ENCODE data around the gene PTPRG. TPM values are rescaled to one million over a fixed set of nuclear protein-coding genes. Genes with fewer than 3 reads are reported as not detected.

Gene PTPRG
- polyA plus RNA-seq, 3 donors, result 76.9 to 94.9 (median 92.1) TPM

GRCh38 chr3:61857297-61857696 lies 295.9 kb downstream of the PTPRG start:
- DNase-seq (ENCODE audit: extremely low read depth in 1 of 11, low read depth in 9 of 11, low spot score in 4 of 11), result no peak

GRCh38 chr3:61858054-61858453 lies 296.7 kb downstream of the PTPRG start:
- no peak for DNase-seq (ENCODE audit: extremely low read depth in 1 of 11, low read depth in 9 of 11, low spot score in 4 of 11)

- DNase-seq (ENCODE audit: extremely low read depth in 1 of 11, low read depth in 9 of 11, low spot score in 4 of 11), result no peak
Measured at GRCh38 chr3:61861410-61861809, 300.0 kb downstream of the PTPRG start.

- DNase-seq (ENCODE audit: extremely low read depth in 1 of 11, low read depth in 9 of 11, low spot score in 4 of 11), result no peak
Measured at GRCh38 chr3:61862614-61863289, 301.4 kb downstream of the PTPRG start.

DNA sequence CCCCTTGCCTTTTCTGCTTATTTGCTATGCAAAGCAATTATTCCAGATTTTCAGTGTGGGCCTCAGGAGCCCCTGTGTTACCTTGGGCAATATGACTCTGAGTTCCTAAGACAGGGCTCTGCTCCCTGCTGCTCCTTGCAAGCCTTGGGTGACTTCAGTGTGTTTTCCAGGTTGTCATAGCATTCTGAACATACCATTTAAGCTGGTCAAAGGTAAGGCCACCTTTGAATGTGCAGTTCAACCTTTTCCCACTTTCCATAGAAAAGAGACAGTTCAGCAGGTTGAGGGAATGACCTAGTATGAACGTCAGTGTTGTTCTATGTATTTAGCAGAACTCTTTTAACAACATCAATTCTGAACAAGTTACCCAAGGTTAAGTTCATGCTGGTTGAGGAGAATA lies 302.2 kb downstream of the PTPRG start:
- DNase-seq (ENCODE audit: extremely low read depth in 1 of 11, low read depth in 9 of 11, low spot score in 4 of 11), result no peak

GRCh38 chr3:61864886-61865285 lies 303.5 kb downstream of the PTPRG start:
- no peak for DNase-seq (ENCODE audit: extremely low read depth in 1 of 11, low read depth in 9 of 11, low spot score in 4 of 11)

- no peak for DNase-seq (ENCODE audit: extremely low read depth in 1 of 11, low read depth in 9 of 11, low spot score in 4 of 11)
Measured at GRCh38 chr3:61865466-61866152, 304.2 kb downstream of the PTPRG start.

- DNase-seq (ENCODE audit: extremely low read depth in 1 of 11, low read depth in 9 of 11, low spot score in 4 of 11), result no peak
Measured at GRCh38 chr3:61866153-61866542, 304.8 kb downstream of the PTPRG start.

DNA sequence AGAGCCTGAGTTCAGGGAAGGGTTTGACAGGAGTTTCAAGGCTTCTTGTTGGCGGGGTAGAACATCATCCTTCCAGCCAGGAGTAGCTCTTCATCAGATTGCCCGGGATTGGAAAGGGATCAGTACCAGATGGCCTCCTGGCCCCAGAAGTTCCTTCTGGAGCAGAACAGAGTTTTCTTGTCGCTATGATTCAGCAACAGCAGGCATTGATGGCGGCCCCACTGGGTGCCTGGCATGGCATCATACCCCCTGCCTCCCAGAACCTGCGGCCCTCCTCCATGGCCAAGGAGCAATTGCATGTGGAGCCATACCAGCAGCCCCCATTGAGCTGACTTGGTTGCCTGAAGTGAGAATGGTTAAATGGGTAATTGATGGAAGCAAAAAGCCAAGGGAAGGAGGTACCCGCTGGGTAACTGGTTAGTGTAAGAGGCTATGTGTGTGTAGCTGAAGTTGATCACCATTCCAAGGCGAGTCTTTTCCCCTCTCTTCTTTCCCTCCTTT lies 305.6 kb downstream of the PTPRG start:
- no peak for DNase-seq (ENCODE audit: extremely low read depth in 1 of 11, low read depth in 9 of 11, low spot score in 4 of 11)

DNA sequence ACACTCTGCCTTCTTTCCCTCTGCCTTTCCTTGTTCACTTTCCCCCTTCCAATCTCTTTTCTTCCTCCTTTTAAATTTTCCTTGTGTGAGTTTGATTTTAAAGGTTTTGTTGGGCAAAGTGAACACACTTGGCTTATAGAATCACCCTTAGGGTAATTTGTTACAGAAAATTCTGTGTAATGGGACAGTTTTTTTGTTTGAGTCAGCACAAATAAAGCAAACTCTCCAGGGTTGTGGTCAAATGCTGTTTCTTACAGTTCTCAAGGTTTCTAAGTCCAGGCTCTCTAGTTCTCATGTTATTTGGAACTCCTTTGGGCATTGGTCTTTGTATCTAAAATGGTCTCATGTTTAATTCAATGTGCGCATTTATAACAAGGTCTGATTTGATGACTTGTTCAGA lies 307.1 kb downstream of the PTPRG start:
- no peak for DNase-seq (ENCODE audit: extremely low read depth in 1 of 11, low read depth in 9 of 11, low spot score in 4 of 11)

- DNase-seq (ENCODE audit: extremely low read depth in 1 of 11, low read depth in 9 of 11, low spot score in 4 of 11), result no peak
Measured at GRCh38 chr3:61869371-61869770, 308.0 kb downstream of the PTPRG start.

DNA sequence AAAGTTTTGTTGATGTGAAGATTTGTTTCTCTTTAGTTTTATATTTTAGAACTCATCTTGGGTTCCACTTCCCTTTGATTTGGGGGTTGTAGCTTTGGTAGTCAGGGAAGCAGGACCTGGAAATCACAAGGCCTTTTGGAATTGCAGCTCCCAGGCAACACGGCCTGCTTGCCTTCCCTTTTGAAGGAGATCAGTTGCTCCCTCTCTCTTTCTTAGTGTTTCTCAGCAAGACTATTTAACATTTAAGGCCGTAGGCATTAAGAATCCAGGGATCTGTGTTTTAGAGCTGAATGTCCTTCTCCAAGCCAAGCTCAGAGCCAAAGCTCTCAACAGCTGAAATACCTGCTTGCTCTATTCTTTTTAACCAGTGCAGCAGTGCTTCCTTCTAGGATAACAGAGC lies 310.3 kb downstream of the PTPRG start:
- DNase-seq (ENCODE audit: extremely low read depth in 1 of 11, low read depth in 9 of 11, low spot score in 4 of 11), result no peak

GRCh38 chr3:61872077-61872706 lies 310.8 kb downstream of the PTPRG start:
- no peak for DNase-seq (ENCODE audit: extremely low read depth in 1 of 11, low read depth in 9 of 11, low spot score in 4 of 11)

DNA sequence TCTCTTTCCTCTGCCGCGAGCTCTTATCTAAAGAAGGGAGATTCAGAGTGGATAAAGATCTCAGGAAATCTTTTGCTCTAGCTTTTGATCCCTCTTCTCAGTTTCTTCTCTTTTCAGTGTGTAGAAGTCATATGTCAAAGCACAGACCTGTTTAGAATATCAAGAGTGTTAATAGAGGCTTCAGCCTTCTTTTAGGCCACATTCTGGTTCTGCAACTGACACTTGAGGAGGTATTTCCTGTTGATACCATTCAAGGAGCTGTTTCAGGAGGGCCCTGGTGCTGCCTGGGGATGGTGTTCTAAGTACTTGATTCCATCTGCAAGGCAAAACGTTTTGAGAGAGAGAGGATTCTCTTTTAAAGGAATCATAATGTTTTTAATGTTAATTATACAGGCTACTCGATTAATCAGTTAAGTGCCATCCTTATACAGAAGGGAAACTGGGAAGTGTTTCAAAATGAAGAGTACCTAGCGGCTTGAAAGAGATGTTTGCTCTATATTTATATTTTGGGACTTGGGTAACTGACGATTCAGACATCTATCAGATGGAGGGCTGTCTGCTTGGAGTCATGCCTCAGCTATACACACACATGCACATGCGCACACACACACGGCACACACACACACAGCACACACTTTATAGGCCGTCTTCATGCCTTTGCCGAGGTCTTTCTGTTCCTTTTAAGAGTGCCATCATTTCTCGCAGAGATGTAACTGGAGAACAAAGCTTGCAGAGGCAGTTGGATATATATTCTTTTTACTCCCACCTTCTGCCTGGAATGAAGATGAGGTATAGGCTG lies 313.9 kb downstream of the PTPRG start:
- no peak for DNase-seq (ENCODE audit: extremely low read depth in 1 of 11, low read depth in 9 of 11, low spot score in 4 of 11)

- DNase-seq (ENCODE audit: extremely low read depth in 1 of 11, low read depth in 9 of 11, low spot score in 4 of 11), result no peak
Measured at GRCh38 chr3:61875976-61876671, 314.8 kb downstream of the PTPRG start.

- DNase-seq (ENCODE audit: extremely low read depth in 1 of 11, low read depth in 9 of 11, low spot score in 4 of 11), result no peak
Measured at GRCh38 chr3:61876797-61877196, 315.4 kb downstream of the PTPRG start.

DNA sequence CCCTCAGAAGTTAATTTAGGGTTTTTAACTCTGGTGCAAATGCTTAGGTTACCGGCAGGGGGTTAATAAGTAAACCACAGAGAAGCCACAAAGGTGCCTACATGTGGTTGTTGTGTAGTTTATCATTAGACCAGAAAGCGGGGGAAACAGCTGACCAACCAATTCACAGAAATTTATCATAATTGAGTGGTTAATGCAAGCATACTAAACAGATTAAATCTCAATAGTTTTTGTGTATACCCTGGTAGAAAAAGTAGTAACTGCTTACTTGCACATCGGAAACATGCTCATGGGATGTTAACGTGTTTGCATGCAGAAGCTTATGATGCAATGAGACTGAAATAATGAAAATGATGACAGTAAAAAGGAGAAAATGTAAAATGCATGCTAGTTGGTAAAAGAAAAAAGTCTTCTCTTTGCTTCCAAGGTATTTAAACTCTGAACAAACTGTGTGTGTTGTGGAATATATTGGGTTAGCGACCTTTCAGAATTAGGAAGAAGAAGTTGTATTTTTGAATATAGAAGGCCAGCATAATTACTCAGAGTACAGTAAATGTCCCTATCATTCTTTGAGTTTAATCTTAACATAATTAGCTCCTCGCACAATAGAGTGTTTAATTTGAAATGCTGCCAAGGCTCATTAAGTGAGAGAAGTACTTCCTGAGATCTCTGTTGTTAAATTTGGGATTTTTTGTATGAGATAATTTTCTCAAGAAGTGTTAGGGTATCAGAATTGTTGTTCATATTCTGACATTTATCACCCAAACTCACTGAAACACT lies 316.2 kb downstream of the PTPRG start:
- no peak for DNase-seq (ENCODE audit: extremely low read depth in 1 of 11, low read depth in 9 of 11, low spot score in 4 of 11)

- no peak for DNase-seq (ENCODE audit: extremely low read depth in 1 of 11, low read depth in 9 of 11, low spot score in 4 of 11)
Measured at GRCh38 chr3:61882253-61882652, 320.9 kb downstream of the PTPRG start.

All from renal cortex interstitium (tissue), 11 donors.